ENCODE results near the gene LTBP4. TPM values are rescaled to one million over a fixed set of nuclear protein-coding genes. Genes with fewer than 3 reads are reported as not detected.
"Not testable (repeated sequence)": the region's sequence is repeated elsewhere in the genome, so short reads cannot be mapped to it uniquely, and the experiment has no call there.

Gene LTBP4
- total RNA-seq, 2 donors from 2014 or later = 178 to 245 TPM

- no peak for DNase-seq (ENCODE audit: low spot score in 2 of 2)
- no peak for ATAC-seq
- no peaks in the 10 kb centered on the region for H3K9me3 Mint-ChIP-seq
- H3K36me3 Mint-ChIP-seq = no peaks in the 10 kb centered on the region
- H3K27ac Mint-ChIP-seq = peak overlapping the region in 1 of 2 donors; percentile 88
These were observed 12.9 kb upstream of the LTBP4 start for GRCh38 chr19:40588110-40588854.

- peak overlapping the region in 1 of 2 donors; percentile 79 for H3K27ac Mint-ChIP-seq
- no peaks in the 10 kb centered on the region for H3K36me3 Mint-ChIP-seq
- H3K9me3 Mint-ChIP-seq = no peaks in the 10 kb centered on the region
- DNase-seq (ENCODE audit: low spot score in 2 of 2) (no peak), ATAC-seq (no peak)
These were observed 12.1 kb upstream of the LTBP4 start for GRCh38 chr19:40588926-40589569.

- ATAC-seq = no peak
- Mint-ChIP-seq H3K9me3 (no peaks in the 10 kb centered on the region), H3K36me3 (no peaks in the 10 kb centered on the region), H3K27ac (peak overlapping the region in 1 of 2 donors; percentile 79)
- DNase-seq (ENCODE audit: low spot score in 2 of 2) = no peak
These were observed 11.4 kb upstream of the LTBP4 start for GRCh38 chr19:40589591-40590429.

GRCh38 chr19:40590464-40591265 is 10.5 kb upstream of the LTBP4 start:
- no peaks in the 10 kb centered on the region for H3K36me3 Mint-ChIP-seq
- H3K9me3 Mint-ChIP-seq = no peaks in the 10 kb centered on the region
- H3K27ac Mint-ChIP-seq = peak overlapping the region; percentile 79 to 85
- ATAC-seq = no peak
- no peak for DNase-seq (ENCODE audit: low spot score in 2 of 2)

- not testable (repeated sequence) for ATAC-seq; H3K36me3 Mint-ChIP-seq; H3K9me3 Mint-ChIP-seq; DNase-seq (ENCODE audit: low spot score in 2 of 2)
- peak overlapping the region in 1 of 2 donors; percentile 46 for H3K27ac Mint-ChIP-seq
These were observed 9.4 kb upstream of the LTBP4 start for GRCh38 chr19:40591724-40592123.

GRCh38 chr19:40592170-40592569 is 9.0 kb upstream of the LTBP4 start:
- peak; percentile 65 to 70 for ATAC-seq
- no peaks in the 10 kb centered on the region for H3K9me3 Mint-ChIP-seq
- no peaks in the 10 kb centered on the region for H3K36me3 Mint-ChIP-seq
- DNase-seq (ENCODE audit: low spot score in 2 of 2) = no peak
- H3K27ac Mint-ChIP-seq = peak overlapping the region in 1 of 2 donors; percentile 46

GRCh38 chr19:40594255-40594654 is 6.9 kb upstream of the LTBP4 start:
- no peaks in the 10 kb centered on the region for H3K36me3 Mint-ChIP-seq
- DNase-seq (ENCODE audit: low spot score in 2 of 2) (no peak), ATAC-seq (no peak)
- H3K9me3 Mint-ChIP-seq = no peaks in the 10 kb centered on the region
- H3K27ac Mint-ChIP-seq = no peak overlapping the region

GRCh38 chr19:40594657-40595091 is 6.5 kb upstream of the LTBP4 start:
- DNase-seq (ENCODE audit: low spot score in 2 of 2) (no peak), ATAC-seq (peak in 1 of 2 donors; percentile 21)
- no peak overlapping the region for H3K27ac Mint-ChIP-seq
- H3K36me3 Mint-ChIP-seq = no peaks in the 10 kb centered on the region
- no peaks in the 10 kb centered on the region for H3K9me3 Mint-ChIP-seq

GRCh38 chr19:40596608-40597328 is 4.4 kb upstream of the LTBP4 start:
- no peaks in the 10 kb centered on the region for H3K36me3 Mint-ChIP-seq
- no peaks in the 10 kb centered on the region for H3K9me3 Mint-ChIP-seq
- DNase-seq (ENCODE audit: low spot score in 2 of 2) = no peak
- H3K27ac Mint-ChIP-seq = no peak overlapping the region
- ATAC-seq = peak; percentile 23 to 28

GRCh38 chr19:40597329-40597838 is 3.8 kb upstream of the LTBP4 start:
- DNase-seq (ENCODE audit: low spot score in 2 of 2) (no peak), ATAC-seq (no peak)
- H3K27ac Mint-ChIP-seq = no peak overlapping the region
- no peaks in the 10 kb centered on the region for H3K9me3 Mint-ChIP-seq
- H3K36me3 Mint-ChIP-seq = no peaks in the 10 kb centered on the region

- Mint-ChIP-seq H3K9me3 (no peaks in the 10 kb centered on the region), H3K36me3 (no peaks in the 10 kb centered on the region), H3K27ac (no peak overlapping the region)
- ATAC-seq (peak; percentile 71 to 84), DNase-seq (ENCODE audit: low spot score in 2 of 2) (peak; percentile 82 to 95)
These were observed 2.9 kb upstream of the LTBP4 start for GRCh38 chr19:40598121-40598917.

GRCh38 chr19:40598918-40599307 is 2.3 kb upstream of the LTBP4 start:
- DNase-seq (ENCODE audit: low spot score in 2 of 2) (no peak), ATAC-seq (no peak)
- H3K36me3 Mint-ChIP-seq = no peaks in the 10 kb centered on the region
- H3K27ac Mint-ChIP-seq = no peak overlapping the region
- no peaks in the 10 kb centered on the region for H3K9me3 Mint-ChIP-seq

- Mint-ChIP-seq H3K36me3 (no peaks in the 10 kb centered on the region), H3K27ac (no peak overlapping the region), H3K9me3 (no peaks in the 10 kb centered on the region)
- DNase-seq (ENCODE audit: low spot score in 2 of 2) (no peak), ATAC-seq (no peak)
These were observed 1.8 kb upstream of the LTBP4 start for GRCh38 chr19:40599331-40599901.

GRCh38 chr19:40599902-40600569 is 1.1 kb upstream of the LTBP4 start:
- ATAC-seq (no peak), DNase-seq (ENCODE audit: low spot score in 2 of 2) (no peak)
- Mint-ChIP-seq H3K36me3 (no peaks in the 10 kb centered on the region), H3K9me3 (no peaks in the 10 kb centered on the region), H3K27ac (no peak overlapping the region)

Data from activated naive CD4-positive, alpha-beta T cell treated with anti-CD3 and anti-CD28 coated beads, Interleukin-2, amount 50 U/mL, for 72 hours (primary cell).